Sciatic nerve (tissue), 2 donors: Measurements from ENCODE around the gene FAM32A. TPM values are rescaled to one million over a fixed set of nuclear protein-coding genes. Genes with fewer than 3 reads are reported as not detected.

Experiments used
- ATAC-seq: fragments of 200-7000 bp; cut with Tn5 transposase; one replicate; pipeline ENCODE4 v1.9.1; 2020; ENCODE audit warnings: mild to moderate bottlenecking, moderate library complexity
- DNase-seq: peaks from one replicate; pipeline ENCODE4 v3.0.0-alpha.2; 2020; ENCODE audit warnings: low spot score
- intact Hi-C: fragments of 100-400 bp; cut with DNase I; formaldehyde crosslinking; loops from one replicate; pipeline ENCODE4 v1.14.2; 2022
- total RNA-seq: library from RNA; stranded (reverse); fragmentation: NEBNext Ultra II Directional; extraction: Animal tissue kit (Norgen Biotek cat#: 25700); gene quantifications from one replicate; pipeline ENCODE4 v1.2.1, GENCODE V29; 2021
- donor health status: DM: no; HTN: no; CAD: no.
- donor health status: DM: no; HTN: no; CAD: no.

Gene FAM32A
- total RNA-seq, 1 donor from 2014 or later = 44.8 TPM

DNA sequence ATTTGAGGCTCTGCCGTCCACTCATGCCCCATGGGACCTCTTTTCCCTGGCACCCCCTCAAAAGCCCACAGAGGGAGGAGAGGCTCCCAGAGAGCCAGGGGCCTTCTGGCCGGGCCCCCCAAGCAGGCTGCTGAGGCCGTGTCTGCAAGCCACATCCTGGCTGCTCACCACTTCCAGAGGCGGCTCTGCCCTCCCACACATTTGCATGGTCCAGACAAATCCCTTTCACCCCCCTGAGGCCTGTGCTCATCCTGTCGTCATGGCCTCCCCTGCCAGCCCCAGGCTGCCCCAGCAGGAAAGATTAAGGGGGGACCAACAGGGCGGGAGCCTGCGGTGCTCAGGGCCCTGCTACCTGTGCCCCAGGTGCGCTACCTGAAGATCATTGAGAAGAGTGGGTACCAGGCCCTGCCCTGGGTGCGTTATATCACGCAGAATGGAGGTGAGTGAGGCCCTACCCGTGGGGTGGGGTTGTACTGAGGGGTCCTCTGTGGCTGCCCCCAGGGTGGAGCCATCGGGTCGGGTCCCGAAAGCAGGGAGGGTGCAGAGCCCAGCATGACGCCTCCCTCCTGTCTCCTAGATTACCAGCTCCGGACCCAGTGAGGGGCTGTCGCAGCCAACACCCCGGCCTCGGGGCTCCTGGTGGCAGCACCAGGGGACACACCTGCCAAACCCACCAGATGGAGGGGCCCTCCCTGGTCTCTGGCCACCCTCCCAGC is 48.8 kb downstream of the FAM32A start:
- peak; percentile 8 for ATAC-seq
- intact Hi-C loops = no loop called here
- peak; percentile 56 for DNase-seq

DNA sequence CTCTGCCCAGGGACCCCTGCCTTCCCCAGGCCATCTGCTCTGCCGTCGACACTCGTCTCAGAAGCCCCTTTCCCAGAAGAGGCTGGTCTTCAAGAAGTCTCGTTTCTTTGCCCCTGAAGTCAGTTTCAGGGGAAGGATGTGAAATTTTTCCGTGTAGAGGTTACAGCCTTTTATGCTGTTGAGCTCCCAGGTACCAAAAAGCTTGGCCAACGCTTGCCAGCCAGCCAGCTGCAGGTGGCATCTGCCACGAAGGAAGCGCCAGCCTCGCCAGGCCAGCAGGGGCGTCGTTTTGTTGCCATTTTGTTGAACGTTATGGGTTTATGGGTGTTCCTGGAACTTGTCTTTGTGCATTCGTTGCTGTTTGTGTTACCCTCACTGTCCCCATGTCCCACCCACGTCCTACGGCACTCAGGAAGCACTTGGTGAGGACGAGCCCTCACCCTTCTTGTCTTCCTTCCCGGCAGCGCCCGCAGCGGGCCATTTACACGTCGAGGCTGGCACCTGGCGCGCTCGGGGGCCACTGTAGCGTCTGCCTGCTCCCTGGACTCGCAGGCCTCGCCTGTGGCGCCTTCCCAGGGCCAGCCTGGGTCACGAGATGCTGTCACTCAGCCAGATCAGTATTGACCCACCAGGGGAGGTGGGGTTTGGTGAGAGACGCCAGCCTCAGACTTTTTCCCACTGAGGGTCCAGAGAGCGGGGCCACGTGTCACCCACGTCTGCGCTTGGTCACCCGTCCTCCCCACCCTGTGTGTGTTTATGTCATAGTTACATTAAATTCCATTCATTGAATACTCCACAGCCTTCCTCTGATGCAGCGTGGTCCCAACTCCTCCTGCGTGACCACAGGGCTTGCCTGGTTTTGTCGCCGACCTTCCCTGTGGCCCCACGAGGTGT is 49.6 kb downstream of the FAM32A start:
- DNase-seq = peak; percentile 53
- ATAC-seq = no peak
- intact Hi-C loops = no loop called here

DNA sequence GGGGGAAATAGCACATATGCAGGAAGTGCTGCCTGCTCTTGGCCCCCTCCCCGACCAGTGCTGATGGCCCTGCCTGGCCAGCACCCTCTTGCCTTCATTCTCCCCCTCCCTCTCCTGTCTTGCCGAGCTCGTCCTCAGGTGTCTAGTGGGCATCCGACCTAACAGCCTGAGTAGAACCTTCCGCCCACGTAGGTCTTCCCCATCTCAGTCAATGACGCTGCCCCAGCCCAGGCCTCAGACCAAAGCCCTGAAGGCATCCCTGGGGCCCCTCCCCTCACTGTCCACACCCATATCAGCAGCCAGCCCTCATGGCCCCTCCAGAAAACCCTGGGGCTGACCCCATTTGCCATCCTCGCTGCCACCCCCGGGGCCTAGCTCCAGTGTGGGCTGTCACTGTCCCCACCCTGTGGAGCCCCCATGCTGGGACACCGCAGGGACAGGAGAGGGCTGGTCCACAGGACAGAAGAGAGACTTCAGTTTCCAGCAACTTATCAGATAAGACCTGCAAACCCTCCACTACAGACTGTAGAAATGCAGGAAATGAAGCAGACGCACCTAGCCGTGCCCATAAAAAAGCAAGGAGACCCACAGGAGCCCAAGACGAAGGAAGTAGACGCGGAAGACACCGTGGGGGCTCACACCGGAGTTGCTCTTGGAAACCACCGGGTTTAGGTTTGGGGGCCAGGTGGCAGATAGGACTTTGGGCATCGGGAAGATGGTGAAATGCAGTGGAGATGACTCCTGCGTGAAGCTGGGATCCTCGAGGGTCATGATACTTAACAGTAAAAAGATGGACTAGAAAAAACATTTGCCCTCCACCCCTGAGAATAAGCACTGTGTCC is 50.8 kb downstream of the FAM32A start:
- intact Hi-C loops = no loop called here
- peak; percentile 18 for ATAC-seq
- DNase-seq = peak; percentile 56

Other genes starting within 250 kb of the FAM32A start
- gene OR10H4, start 236.4 kb upstream of the FAM32A start, total RNA-seq = not detected
- 543 TPM for gene TPM4, start 108.9 kb upstream of the FAM32A start, total RNA-seq
- gene RAB8A, start 73.5 kb upstream of the FAM32A start, total RNA-seq = 49.6 TPM
- 1.2 TPM for gene HSH2D, start 41.7 kb upstream of the FAM32A start, total RNA-seq
- not detected for gene CIB3, start 11.9 kb upstream of the FAM32A start, total RNA-seq
- gene AP1M1, start 12.5 kb downstream of the FAM32A start, total RNA-seq = 76.8 TPM
- gene KLF2, start 139.4 kb downstream of the FAM32A start, total RNA-seq = 105 TPM